NCI-H2196 treated with DMSO at 0.1 percent for 48 hours (cell line): ENCODE results near the gene NUMBL.
"Not testable (repeated sequence)": the region's sequence is repeated elsewhere in the genome, so short reads cannot be mapped to it uniquely, and the experiment has no call there.

ENCODE experiments used
- DNase-seq: peaks from one replicate; lab custom pipeline; 2025; ENCODE audit not compliant: unreplicated experiment; lab: John Stamatoyannopoulos, UW

Gene NUMBL

DNA sequence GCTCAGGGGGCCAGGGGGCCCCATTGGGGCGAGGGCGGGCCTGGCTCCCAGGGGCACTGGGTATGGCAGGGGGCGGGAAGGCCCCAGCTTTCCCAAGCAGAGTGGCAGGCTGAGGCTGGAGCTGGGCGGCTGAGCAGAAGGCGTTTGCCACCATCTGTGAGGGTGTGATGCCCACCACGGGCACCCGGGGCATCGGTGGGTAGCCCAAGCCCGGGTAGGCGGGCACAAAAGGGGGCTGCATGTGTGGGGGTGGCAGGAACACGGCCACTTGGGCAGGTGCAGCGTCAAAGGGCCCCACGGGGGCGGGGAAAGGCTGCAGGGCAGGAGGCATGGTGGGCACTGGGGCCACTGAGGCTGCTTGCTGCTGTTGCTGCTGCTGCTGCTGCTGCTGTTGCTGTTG, 22.8 kb downstream of the NUMBL start:
- DNase-seq: no peak

DNA sequence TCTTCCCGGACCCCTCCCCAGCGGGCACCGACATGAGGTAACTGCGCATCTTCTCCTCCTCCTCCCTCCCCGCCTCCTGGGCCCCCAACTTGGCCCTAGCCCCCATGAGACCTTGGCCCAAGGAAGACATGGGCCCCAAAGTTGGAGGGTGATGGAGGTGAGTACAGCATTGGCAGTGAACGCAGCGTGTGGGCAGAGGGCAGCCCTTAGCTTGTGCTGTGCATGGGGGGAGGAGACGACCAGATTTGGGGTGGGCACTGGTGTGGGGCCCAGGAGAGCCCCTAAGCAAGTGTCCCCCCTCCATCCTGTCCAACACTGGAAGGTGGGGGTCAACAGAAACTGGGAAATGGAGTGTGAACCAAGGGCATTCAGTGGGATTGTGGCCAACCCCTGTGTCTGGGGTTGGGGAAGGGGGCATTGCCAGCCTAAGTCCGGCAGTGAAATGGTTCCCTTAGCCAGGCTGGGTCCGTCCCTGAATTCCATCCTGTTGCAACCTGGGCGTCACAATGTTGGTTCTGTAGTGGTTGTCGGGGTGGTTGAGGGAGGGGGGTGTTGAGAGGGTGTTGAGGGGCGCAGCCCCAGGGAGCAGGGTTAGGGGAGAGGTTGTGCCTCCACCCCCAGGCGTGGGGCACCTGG, 23.5 kb downstream of the NUMBL start:
- no peak for DNase-seq

DNA sequence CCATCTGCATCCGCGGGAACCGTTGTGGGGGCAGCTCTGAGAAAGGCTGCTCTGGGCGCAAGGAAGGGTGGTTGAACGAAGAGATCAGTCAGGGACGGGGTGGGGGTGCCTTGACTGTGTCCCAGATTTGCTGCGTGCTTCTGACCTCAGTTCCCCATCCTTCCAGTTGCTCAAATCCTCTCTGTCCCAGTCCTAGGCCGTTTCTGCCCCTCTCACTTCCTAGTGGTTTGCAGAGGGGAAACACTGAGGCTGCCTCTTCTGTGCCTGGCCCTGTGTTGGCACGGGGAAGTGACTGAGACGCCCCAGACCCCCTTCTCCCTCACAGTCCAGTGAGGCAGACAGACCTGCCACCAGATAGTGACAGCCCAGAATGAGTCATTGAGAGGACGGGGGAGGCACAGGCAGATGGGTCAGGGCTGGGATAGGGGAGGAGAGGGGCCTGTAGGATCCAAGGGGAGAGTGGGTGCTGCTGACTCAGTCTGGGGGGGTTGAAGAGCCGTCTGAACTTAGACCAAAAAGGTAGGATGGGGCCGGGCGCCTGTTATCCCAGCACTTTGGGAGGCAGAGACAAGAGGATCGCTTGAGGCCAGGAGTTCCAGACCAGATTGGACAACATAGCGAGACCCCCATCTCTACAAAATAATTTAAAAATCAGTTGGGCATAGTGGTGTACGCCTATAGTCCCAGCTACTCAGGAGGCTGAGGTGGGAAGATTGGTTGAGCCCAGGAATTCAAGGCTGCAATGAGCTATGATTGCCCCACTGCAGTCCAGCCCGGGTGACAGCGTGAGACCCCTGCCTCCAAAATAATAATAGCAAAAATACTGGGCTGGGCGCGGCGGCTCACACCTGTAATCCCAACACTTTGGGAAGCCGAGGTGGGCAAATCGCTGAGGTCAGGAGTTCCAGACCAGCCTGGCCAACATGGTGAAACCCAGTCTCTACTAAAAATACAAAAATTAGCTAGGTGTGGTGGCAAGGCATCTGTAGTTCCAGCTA, 26.5 kb downstream of the NUMBL start:
- DNase-seq: no peak

DNA sequence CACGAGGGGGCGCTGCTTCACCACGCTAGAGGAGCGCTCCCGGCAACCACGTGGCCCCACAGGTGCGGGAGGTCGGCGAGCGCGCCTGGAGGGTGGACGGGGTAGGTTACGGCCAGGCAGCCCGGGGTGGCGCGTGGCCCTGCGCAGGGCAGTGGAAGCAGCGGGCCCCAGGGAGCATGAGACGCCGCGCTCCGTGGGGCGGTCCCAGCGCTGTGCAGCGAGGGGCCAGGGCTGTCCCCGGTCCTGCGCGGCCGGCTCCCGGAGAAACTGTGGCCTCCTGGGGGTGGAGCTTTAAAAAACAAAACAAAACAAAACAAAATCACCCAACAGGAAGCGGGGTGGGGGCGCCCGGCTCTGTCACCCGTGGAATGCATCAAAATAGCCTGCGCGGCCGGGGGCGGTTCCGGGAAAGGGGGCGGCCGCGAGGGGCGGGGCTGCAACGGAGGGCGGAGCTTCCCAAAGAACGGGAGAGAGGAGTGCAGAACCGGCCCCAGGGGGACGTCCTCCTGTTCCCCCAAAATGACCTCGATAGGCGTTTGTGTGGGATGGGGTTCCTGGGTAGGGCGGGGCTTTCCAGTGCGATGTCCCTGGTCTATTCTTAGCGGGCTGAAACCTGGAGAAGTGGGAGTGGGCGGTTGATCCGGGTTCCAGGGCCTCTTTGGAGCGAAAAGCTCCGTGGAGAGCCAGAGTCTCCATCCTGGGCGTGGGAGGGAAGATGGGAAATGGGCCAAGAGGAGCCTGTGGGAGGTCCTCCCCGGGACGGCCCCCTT, 27.3 kb downstream of the NUMBL start:
- peak; percentile 55 for DNase-seq

DNA sequence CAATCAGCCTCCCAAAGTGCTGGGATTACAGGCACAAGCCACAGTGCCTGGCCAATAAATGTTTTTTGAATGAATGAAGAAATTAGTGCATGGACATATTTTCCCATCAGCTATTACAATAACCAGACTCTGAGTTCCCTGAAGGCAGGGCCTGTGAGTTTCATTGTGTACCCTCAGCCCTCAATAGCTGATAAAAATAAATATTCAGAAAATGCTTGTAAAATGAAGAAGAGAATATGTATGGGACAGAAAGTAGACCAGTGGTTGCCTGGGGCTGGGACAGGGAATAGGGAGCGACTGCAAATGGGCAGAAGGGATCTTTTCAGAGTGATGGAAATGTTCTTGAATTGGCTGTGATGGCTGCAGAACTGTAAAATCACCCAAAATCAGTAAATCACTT, 28.8 kb downstream of the NUMBL start:
- no peak for DNase-seq

DNA sequence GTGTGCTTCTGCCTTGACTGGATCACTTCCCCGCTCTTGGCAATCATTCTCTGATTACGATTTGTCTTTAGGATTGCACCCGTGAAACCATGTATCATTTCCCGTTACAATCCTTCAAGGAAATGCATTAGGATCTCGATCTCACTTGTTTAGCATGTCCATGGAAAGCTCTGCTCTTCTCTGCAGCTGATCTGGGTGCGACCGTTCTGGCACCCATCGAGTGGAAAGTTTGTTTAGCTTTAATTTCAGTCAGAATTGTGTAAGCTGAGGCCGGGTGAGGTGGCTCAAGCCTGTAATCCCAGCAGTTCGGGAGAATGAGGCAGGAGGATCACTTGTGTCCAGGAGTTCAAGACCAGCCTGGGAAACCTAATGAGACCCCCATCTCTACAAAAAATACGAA, 30.9 kb downstream of the NUMBL start:
- no peak for DNase-seq

DNA sequence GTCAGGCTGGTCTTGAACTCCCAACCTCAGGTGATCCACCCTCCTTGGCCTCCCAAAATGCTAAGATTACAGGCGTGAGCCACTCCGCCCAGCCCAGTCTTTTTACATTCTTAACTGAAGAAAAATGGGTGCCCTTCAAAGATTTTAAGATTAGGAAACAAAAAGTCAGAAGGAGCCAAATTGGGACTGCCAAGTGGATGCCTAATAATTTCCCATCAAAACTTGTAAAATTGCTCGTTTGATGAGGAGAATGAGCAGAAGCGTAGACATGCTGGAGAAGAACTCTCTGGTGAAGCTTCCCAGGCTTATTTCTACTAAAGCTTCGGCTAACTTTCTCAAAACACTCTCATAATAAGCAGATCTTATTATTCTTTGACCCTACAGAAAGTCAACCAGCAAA, 31.3 kb downstream of the NUMBL start:
- DNase-seq: no peak

DNA sequence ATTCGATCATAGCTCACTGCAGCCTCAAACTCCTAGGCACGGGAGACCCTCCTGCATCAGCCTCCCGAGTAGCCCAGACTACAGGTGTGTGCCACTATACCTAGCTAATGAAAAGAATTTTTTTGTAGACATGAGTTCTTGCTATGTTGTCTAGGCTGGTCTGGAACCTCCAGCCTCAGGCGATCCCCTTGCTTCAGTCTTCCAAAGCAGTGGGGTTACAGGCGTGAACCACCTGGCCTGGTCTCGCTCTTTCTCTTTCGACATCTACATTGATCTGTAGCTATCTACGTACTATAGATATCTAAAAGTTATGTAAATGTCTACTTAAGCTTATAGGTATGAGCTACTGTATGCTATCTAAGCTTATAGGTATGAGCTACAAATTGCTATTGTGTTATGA, 32.4 kb downstream of the NUMBL start:
- no peak for DNase-seq

DNA sequence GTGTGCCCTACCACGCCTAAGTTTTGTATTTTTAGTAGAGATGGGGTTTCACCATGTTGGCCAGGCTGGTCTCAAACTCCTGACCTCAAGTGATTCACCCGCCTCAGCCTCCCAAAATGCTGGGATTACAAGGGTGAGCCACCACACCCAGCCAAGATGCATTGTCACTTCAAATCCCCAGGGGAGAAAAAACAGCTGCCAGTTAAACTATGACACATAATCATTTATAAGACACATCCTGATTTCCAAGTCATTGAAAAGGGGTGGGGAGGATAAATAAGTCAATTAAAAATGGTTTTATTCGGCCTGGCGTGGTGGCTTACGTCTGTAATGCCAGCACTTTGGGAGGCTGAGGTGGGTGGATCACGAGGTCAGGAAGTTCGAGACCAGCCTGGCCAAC, 34.8 kb downstream of the NUMBL start:
- not testable (repeated sequence) for DNase-seq

DNA sequence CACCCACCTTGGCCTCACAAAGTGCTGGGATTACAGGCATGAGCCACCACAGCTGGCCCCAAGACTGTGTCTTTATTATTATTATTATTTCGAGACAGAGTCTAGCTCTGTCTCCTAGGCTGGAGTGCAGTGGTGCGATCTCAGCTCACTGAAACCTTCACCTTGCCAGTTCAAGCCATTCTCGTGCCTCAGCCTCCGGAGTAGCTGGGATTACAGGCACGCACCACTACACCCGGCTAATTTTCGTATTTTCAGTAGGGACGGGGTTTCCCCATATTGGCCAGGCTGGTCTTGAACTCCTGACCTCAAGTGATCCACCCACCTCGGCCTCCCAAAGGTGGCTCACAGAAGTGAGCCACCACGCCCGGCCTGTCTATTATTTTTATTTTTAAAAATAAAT, 38.1 kb downstream of the NUMBL start:
- not testable (repeated sequence) for DNase-seq

DNA sequence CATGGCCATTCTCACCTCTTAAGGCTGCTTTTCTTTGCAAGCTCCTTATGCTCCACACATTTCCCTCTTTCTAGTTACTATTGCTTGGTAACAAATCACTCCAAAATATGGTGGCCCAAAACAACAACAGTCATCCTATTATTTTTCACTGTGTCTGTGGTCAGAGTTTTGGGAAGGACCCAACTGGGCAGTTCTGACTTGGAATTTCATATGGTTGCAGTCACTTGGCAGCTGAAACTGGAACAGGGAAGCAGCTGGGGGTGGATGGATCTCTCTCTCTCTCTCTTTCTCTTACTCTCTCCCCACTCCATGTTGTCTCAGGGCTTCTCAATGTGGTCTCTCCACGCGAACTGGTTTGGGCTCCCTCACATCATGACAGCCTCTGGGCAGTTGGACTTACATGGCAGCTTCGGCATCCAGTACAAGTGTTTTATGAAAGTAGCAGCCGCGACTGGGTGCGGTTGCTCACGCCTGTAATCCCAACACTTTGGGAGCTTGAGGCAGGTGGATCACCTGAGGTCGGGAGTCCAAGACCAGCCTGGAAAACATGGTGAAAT, 39.6 kb downstream of the NUMBL start:
- DNase-seq: no peak

DNA sequence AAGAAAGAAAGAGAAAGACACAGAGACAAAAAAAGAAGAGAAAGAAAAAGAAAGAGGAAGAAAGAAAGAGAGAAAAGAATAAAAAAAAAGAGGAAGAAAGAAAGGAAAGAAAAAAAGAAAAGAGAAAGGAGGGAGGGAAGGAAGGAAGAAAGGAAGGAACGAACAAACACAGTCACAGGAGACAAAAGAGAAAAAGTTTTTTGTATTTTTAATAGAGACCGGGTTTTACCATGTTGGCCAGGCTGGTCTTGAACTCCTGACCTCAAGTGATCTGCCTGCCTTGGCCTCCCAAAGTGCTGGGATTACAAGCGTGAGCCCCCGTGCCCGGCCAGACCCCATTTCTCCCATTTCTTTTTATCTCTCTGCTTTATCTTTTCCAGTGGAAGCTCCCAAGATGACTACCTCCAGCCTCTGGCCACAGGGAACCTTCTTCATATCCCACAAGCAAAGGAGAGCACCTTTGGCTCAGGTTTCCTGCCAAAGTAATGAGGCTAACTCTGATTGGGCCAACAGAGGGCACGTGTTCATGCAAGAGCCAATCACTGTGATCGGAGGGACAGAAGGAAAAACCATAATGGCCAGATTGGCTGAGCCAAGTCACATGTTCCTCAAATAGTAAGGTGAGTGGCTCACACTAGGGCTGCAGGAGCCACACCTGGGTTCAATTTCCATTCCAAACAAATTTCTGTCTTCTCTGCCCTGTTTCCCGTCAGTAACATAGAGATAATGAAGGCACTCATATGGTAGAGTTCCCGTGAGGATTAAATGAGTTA, 40.4 kb downstream of the NUMBL start:
- DNase-seq: not testable (repeated sequence)

DNA sequence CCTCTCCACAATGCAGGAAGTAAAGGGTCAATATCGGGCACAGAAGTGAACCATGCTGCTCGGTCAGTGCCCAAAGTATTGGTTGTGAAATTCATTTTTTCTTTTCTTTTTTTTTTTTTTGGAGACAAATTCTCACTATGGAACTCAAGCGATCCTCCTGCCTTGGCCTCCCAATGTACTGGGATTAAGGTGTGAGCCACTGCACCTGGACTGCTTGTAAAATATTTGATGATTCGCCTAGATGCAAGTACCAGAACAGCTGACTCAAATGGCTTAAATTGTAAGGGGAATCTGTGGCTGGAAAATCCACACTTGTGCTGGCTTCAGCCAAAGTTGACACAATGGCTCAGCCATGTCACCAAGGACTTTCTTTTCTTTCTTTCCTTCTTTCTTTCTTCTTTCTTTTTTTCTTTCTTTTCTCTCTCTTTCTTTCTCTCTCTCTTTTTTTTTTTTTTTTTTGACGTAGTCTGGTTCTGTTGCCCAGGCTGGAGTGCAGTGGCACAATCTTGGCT, 43.7 kb downstream of the NUMBL start:
- no peak for DNase-seq

DNA sequence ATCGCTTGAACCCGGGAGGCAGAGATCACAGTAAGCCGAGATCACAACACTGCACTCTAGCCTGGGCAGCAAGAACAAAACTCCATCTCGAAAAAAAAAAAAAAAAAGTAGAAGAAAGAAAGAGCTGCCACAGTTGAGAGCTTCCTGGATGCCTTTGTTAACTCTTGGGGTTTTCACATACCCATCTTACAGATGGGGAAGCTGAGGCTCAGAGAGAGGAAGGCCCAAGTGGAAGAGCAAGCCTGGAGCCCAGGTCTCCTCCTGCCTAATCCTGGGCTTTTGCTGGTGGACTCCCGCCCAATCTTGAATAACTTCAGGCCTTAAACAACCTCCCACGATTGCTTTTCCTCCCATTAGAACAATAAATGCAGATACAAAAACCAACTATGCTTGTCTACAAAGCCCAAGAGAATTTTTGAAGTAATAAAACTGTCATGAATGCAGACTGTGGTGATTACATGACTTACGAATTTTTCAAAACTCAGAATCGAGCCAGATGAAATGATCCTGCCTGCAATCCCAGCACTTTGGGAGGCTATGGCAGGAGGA, 47.6 kb downstream of the NUMBL start:
- no peak for DNase-seq

DNA sequence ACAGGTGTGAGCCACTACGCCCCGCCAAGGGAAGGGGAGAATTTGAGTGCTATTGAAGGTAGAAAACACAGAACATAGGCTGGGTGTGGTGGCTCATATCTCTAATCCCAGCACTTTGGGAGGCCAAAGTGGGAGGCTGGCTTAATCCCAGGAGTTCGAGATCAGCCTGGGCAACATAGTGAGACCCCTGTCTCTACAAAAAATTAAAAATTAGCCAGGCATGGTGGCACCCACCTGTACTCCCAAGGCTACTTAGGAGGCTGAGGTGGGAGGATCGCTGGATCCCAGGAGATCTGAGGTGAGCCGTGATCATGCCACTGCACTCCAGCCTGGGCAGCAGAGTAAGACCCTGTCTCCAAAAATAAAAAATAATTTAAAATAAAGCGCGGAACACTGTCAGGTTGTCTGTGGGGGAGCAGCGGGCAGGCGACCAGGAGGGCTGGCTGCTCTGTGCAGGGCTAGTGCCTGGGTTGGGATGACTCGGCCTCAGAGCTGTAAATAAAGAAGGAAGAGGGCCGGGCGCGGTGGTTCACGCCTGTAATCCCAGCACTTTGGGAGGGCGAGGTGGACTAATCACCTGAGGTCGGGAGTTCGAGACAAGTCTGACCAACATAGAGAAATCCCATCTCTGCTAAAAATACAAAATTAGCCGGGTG, 48.3 kb downstream of the NUMBL start:
- DNase-seq: no peak

DNA sequence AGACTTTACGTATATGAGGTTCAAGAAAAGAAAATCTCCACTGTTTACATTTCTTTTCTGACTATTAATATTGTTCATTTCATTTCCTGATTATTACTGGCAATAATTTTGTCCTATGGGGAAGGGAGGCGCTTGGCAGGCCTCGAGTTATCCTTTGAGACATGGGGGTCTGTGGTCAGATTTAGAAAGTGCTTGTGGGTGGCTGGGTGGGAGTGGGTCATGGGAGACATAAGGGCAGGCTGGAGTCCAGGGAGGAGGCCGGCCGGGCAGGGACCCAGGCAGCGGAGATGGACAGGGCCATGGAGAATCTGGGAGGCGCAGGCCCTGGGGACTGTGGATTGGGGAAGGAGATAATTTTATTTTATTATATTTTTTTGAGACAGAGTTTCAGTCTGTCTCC, 49.2 kb downstream of the NUMBL start:
- DNase-seq: no peak

DNA sequence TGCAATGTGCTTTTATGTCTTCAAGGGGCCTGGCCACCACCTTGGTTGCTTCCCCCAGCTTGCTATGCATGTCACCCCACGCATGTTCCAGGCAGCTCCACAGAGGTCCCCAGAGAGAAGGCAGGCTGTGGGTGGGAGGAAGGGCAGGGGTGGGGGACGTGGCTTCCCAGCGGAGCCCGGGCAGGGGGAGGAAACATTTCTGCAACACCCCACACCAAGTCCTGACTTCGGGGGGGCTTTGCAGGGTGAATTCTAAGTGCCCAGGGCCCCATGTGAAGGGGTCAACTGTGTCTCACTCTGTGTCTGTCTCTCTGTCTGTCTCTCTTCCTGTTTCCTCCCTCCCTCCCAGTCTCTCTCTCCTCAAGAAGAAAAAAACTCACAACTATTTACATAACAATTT, 49.7 kb downstream of the NUMBL start:
- DNase-seq: no peak

DNA sequence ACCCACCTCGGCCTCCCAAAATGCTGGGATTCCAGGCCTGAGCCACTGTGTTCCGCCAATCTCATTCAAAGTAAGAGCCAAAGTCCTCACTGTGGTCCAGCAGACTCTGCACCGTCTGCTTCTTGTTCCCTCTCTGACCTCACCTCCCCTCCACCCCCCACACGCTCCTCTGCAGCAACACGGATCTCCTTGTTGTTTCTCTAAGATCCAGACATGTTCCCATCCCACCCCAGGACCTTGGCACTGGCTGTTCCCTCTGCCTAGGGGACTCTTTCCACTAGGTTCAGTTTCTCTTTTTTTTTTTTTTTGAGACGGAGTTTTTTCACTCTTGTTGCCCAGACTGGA, 50.8 kb downstream of the NUMBL start:
- DNase-seq: no peak

DNA sequence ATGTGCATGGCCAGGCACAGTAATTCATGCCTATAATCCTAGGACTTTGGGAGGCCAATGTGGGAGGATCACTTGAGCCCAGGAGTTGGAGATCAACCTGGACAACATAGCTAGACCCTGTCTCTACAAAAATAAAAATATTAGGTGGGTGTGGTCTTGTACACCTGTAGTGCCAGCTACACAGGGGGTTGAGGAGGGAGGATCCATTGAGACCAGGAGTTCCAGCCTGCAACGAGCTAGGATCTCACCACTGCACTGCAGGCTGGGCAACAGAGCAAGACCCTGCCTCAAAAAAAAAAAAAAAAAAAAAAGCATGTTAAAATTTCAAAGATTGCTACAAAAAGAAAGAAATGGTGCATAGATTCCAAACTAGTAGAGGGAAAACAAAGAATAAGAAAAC, 52.1 kb downstream of the NUMBL start:
- no peak for DNase-seq

DNA sequence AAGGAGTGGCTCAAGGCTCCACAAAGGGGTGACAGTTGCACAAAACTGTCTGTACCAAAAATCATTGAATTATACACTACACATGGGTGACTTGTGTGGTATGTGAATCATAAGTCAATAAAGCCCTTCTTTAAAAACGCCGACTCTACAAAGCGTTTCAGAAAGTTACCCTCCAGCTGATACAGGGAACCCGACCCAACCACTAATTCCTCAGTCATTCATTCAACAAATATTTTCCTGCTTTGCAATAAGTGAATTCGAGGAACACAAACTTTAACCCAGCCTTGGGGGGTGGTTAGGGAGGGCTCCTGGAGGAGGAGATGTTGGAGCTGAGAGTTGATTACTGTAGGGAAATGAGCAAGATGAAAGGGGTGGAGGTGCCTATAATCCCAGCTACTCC, 57.2 kb downstream of the NUMBL start:
- no peak for DNase-seq
